ENCODE measurements around the gene PGM5.

GRCh38 chr9:68533678-68534077 is 177.3 kb downstream of the PGM5 start:
- TF ChIP-seq CTCF (IDR thresholded peaks at IDR 0.05; ENCODE audit: low read depth, low read length) = no peak
- TF ChIP-seq EZH2phosphoT487 (IDR thresholded peaks at IDR 0.05; ENCODE audit: low read depth) = no peak

Measured in OCI-LY3 (cell line).